Measurements from ENCODE around the gene RASGRP4.
A peak's percentile ranks its signal among the peaks of the same experiment; 100 is the strongest.

The RASGRP4 gene

DNA sequence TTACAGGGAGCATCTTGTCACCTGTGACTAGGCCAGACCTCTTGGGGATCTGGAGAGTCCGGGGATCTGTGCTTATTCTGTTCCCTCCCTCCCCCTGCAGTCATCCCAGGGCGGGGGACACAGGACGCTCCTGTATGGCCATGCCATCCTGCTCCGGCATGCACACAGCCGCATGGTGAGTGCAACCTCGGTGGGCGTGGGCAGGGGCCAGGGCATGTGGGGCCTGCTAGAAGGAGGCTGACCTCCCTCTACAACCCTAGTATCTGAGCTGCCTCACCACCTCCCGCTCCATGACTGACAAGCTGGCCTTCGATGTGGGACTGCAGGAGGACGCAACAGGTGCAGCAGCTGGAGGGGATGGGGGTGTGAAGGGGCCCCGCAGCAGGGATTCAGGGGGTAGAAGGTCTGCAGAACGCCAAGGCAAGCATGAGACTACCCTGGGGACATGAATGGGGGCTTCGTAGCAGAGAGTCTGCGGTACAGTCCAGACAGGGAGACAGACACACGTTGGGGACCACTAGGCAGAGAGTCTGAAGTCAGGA, 17.5 kb upstream of the RASGRP4 start:
- TF ChIP-seq, protein P1, sequence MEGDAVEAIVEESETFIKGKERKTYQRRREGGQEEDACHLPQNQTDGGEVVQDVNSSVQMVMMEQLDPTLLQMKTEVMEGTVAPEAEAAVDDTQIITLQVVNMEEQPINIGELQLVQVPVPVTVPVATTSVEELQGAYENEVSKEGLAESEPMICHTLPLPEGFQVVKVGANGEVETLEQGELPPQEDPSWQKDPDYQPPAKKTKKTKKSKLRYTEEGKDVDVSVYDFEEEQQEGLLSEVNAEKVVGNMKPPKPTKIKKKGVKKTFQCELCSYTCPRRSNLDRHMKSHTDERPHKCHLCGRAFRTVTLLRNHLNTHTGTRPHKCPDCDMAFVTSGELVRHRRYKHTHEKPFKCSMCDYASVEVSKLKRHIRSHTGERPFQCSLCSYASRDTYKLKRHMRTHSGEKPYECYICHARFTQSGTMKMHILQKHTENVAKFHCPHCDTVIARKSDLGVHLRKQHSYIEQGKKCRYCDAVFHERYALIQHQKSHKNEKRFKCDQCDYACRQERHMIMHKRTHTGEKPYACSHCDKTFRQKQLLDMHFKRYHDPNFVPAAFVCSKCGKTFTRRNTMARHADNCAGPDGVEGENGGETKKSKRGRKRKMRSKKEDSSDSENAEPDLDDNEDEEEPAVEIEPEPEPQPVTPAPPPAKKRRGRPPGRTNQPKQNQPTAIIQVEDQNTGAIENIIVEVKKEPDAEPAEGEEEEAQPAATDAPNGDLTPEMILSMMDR (IDR thresholded peaks at IDR 0.05; ENCODE audit: low read depth, low read length, missing control alignments): no peak
- Histone ChIP-seq H3K4me3 (ENCODE audit: low read depth, low read length) (no peak overlapping the region), H3K27me3 (replicated peaks) (no peaks in the 10 kb centered on the region), H3K27ac (no peak overlapping the region), H3K36me3 (replicated peaks) (no peaks in the 10 kb centered on the region)
- no peak for DNase-seq
- in situ Hi-C loops (cut with HindIII; ENCODE audit: low pct_ligation_motif_present, low sequenced_read_pairs): no loop called here

DNA sequence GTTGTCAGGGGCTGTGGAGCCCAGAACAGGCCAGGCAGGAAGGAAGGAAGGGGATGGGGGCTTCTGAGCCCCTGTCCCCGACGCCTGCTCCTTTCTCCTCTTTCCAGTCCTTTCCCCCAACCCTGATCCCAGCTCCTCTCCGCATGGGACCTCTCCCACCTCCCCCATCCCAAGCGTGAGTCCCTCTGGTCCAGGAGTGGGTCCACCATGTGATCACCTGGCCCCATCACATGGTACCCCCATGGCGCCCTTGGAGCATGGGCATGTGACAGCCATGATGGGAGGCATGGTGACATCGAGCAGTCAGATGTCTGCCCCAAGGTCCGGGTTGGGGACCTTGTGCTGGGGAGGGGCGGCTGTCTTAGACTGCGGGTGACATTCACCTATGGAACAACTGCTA, 16.7 kb upstream of the RASGRP4 start:
- Histone ChIP-seq H3K27ac (no peak overlapping the region), H3K4me3 (ENCODE audit: low read depth, low read length) (no peak overlapping the region), H3K27me3 (replicated peaks) (no peaks in the 10 kb centered on the region), H3K36me3 (replicated peaks) (no peaks in the 10 kb centered on the region)
- in situ Hi-C loops (cut with HindIII; ENCODE audit: low pct_ligation_motif_present, low sequenced_read_pairs): no loop called here
- TF ChIP-seq, protein P1 (IDR thresholded peaks at IDR 0.05; ENCODE audit: low read depth, low read length, missing control alignments): no peak
- DNase-seq: no peak

DNA sequence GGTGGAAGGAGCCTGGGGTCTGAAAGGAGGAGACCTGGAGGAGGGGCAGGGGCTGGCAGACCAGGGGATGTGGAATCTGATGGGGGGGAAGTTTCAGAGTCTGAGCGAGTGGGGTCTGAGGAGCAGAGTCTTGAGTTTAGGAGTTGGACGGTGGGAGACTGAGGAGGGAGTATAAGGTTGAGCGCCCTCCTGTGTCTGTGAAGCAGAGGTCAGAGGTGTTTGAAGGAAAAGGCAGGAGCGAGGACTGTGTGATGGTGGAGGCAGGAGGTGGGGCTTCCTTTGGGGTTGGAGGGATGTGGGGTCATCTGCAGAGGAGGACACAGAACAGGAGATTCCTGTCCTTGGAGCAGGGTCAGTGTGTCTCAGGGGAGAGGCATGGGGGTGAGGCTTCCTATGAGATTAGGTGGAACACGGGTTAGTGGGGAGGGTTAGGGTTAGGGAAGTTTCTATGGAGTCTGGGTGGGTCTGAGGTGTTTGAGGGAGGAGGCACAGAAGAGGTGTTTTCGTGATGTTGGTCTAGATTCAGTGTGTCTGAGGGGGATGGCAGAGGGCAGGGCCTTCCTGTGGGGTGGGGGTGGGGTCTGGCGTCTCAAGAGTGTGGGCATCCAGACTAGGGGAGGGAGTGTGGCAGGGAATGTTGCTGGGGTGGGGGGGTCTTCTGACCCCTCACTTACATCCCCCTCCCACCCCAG, 15.8 kb upstream of the RASGRP4 start:
- DNase-seq: no peak
- in situ Hi-C loops (cut with HindIII; ENCODE audit: low pct_ligation_motif_present, low sequenced_read_pairs): no loop called here
- H3K27ac ChIP-seq: no peak overlapping the region
- TF ChIP-seq, protein P1 (IDR thresholded peaks at IDR 0.05; ENCODE audit: low read depth, low read length, missing control alignments): peak; percentile 7
- H3K27me3 ChIP-seq (replicated peaks): no peaks in the 10 kb centered on the region
- no peak overlapping the region for H3K4me3 ChIP-seq (ENCODE audit: low read depth, low read length)
- H3K36me3 ChIP-seq (replicated peaks): no peaks in the 10 kb centered on the region

DNA sequence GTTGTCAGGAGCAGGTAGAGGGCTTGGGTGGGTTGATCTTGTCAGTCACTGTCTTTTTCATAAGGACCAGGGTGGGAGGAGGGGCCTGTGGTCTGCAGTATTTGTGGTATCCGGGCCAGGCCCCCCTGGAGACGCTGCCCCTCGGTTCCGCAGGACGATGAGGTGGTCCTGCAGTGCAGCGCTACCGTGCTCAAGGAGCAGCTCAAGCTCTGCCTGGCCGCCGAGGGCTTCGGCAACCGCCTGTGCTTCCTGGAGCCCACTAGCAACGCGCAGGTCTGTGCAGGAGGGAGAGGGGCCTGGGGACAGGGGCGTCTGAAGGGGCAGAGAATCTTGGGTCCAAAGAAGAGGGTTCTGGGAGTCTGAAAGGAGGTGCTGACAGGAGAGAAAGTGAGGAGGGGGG, 14.6 kb upstream of the RASGRP4 start:
- H3K4me3 ChIP-seq (ENCODE audit: low read depth, low read length): no peak overlapping the region
- no peak for DNase-seq

DNA sequence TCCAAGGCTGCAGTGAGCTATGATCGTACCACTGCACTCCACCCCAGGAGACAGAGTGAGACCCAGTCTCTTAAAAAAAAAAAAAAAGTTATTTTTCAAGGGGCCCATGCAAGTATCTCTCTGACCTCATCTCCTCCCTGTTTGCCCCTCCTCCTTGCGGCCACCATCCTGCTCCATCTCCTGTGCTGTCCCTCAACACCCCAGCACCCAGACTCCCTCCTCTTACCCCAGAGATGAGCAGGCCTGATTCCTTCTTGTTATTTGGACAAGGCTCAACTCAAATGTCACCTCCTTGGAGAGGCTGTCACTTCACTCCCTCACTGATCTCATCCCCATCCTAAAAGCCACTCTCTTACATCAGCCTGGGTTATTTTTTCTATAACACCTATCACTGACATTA, 11.9 kb upstream of the RASGRP4 start:
- no peak overlapping the region for H3K4me3 ChIP-seq (ENCODE audit: low read depth, low read length)
- in situ Hi-C loops (cut with HindIII; ENCODE audit: low pct_ligation_motif_present, low sequenced_read_pairs): no loop called here
- no peaks in the 10 kb centered on the region for H3K36me3 ChIP-seq (replicated peaks)
- H3K27me3 ChIP-seq (replicated peaks): peaks cover 8% of the 10 kb centered on the region
- DNase-seq: no peak
- no peak overlapping the region for H3K27ac ChIP-seq
- TF ChIP-seq, protein P1 (IDR thresholded peaks at IDR 0.05; ENCODE audit: low read depth, low read length, missing control alignments): no peak

More for the DNA sequence above, 14.6 kb upstream of the RASGRP4 start:
- no peaks in the 10 kb centered on the region for H3K27me3 ChIP-seq (replicated peaks)
- TF ChIP-seq, protein P1 (IDR thresholded peaks at IDR 0.05; ENCODE audit: low read depth, low read length, missing control alignments): no peak
- H3K36me3 ChIP-seq (replicated peaks): no peaks in the 10 kb centered on the region
- in situ Hi-C loops (cut with HindIII; ENCODE audit: low pct_ligation_motif_present, low sequenced_read_pairs): no loop called here
- no peak overlapping the region for H3K27ac ChIP-seq

DNA sequence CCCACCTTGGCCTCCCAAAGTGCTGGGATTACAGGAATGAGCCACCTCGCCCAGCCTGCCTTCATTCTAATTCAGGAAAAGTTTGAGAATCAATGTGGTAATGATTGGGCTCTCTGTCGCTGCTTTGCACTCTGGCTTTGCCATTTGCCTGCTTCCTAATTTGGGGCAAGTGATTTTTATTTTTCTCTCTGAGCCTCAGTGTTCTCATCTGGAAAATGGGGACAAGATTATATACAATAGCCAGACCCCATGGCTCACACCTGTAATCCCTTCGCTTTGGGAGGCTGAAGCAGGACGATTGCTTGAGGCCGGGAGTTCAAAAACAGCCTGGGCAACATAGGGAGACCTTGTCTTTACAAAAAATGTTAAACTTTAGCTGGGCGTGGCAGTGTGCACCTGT, 11.3 kb upstream of the RASGRP4 start:
- Histone ChIP-seq H3K27me3 (replicated peaks) (peaks cover 8% of the 10 kb centered on the region), H3K4me3 (ENCODE audit: low read depth, low read length) (no peak overlapping the region), H3K36me3 (replicated peaks) (no peaks in the 10 kb centered on the region), H3K27ac (no peak overlapping the region)
- in situ Hi-C loops (cut with HindIII; ENCODE audit: low pct_ligation_motif_present, low sequenced_read_pairs): no loop called here
- TF ChIP-seq, protein P1 (IDR thresholded peaks at IDR 0.05; ENCODE audit: low read depth, low read length, missing control alignments): no peak
- no peak for DNase-seq

Data from brain microvascular endothelial cell (primary cell).